SK-N-SH treated with all-trans-retinoic acid at 6 μM for 48 hours (cell line): ENCODE data around the gene TMEM54.

Source experiments
- ATAC-seq: fragments of 200-7000 bp; cut with Tn5 transposase; 3 replicates; pipeline ENCODE4 v1.9.1; 2020; ENCODE audit warnings: mild to moderate bottlenecking, moderate library complexity
- ARNTL ChIP-seq: fragments of 450-650 bp; formaldehyde crosslinking; IDR thresholded peaks from 2 replicates; pipeline ENCODE4 v1.5.0; 2020; ENCODE audit warnings: low read depth, mild to moderate bottlenecking, moderate library complexity, borderline replicate concordance
- BACH2 ChIP-seq: fragments of 250-450 bp; sonication (Bioruptor Pico); IDR thresholded peaks from 2 replicates; pipeline ENCODE4 v1.9.0; 2021; ENCODE audit warnings: mild to moderate bottlenecking, borderline replicate concordance
- CSDC2 ChIP-seq: fragments of 250-450 bp; sonication (Bioruptor Pico); IDR thresholded peaks from 2 replicates; pipeline ENCODE4 v1.5.0; 2020; ENCODE audit warnings: mild to moderate bottlenecking, moderate library complexity
- CSRNP3 ChIP-seq: fragments of 250-450 bp; sonication (Bioruptor Pico); IDR thresholded peaks from 2 replicates; pipeline ENCODE4 v1.5.1; 2021; ENCODE audit warnings: mild to moderate bottlenecking, moderate library complexity
- ESRRG ChIP-seq: fragments of 250-450 bp; sonication (Bioruptor Pico); IDR thresholded peaks from 2 replicates; pipeline ENCODE4 v1.6.1; 2021; ENCODE audit warnings: mild to moderate bottlenecking
- ISL1 ChIP-seq: fragments of 250-450 bp; sonication (Bioruptor Pico); IDR thresholded peaks from 2 replicates; pipeline ENCODE4 v2.1.2; 2022; ENCODE audit warnings: mild to moderate bottlenecking, moderate library complexity
- OSR1 ChIP-seq: fragments of 250-450 bp; sonication (Bioruptor Pico); IDR thresholded peaks from 2 replicates; pipeline ENCODE4 v1.8.0; 2022; ENCODE audit warnings: moderate library complexity, mild to moderate bottlenecking, inconsistent platforms
- RARB ChIP-seq: fragments of 250-450 bp; sonication (Bioruptor Pico); IDR thresholded peaks from 2 replicates; pipeline ENCODE4 v1.8.0; 2021; ENCODE audit warnings: mild to moderate bottlenecking, moderate library complexity
- SNAI2 ChIP-seq: fragments of 250-450 bp; sonication (Bioruptor Pico); IDR thresholded peaks from 2 replicates; pipeline ENCODE4 v1.5.0; 2020; ENCODE audit warnings: mild to moderate bottlenecking, moderate library complexity
- TOX ChIP-seq: fragments of 250-450 bp; sonication (Bioruptor Pico); IDR thresholded peaks from 2 replicates; pipeline ENCODE4 v1.8.0; 2021; ENCODE audit warnings: mild to moderate bottlenecking, moderate library complexity, borderline replicate concordance
- ZFP3 ChIP-seq: fragments of 250-450 bp; sonication (Bioruptor Pico); IDR thresholded peaks from 2 replicates; pipeline ENCODE4 v1.5.0; 2020; ENCODE audit warnings: mild to moderate bottlenecking, moderate library complexity
- ZNF565 ChIP-seq: fragments of 450-650 bp; formaldehyde crosslinking; conservative IDR thresholded peaks from 2 replicates; pipeline ENCODE4 v1.5.0; 2020; ENCODE audit warnings: low read depth, mild to moderate bottlenecking, moderate library complexity
- ZNF8 ChIP-seq: fragments of 450-650 bp; formaldehyde crosslinking; IDR thresholded peaks from 2 replicates; pipeline ENCODE4 v1.5.0; 2020; ENCODE audit warnings: mild to moderate bottlenecking, moderate library complexity
- TF ChIP-seq, protein P1 (sequence below): fragments of 250-450 bp; sonication (Bioruptor Pico); IDR thresholded peaks from 2 replicates; pipeline ENCODE4 v1.5.0; 2020; ENCODE audit warnings: mild to moderate bottlenecking, moderate library complexity
- TF ChIP-seq, protein P2 (sequence below): fragments of 250-450 bp; sonication (Bioruptor Pico); IDR thresholded peaks from 2 replicates; pipeline ENCODE4 v1.5.1; 2020; ENCODE audit warnings: low read depth, mild to moderate bottlenecking, moderate library complexity
- TF ChIP-seq, protein P3 (sequence below): fragments of 250-450 bp; sonication (Bioruptor Pico); IDR thresholded peaks from 2 replicates; pipeline ENCODE4 v1.8.0; 2020; ENCODE audit warnings: mild to moderate bottlenecking, moderate library complexity, borderline replicate concordance
- TF ChIP-seq, protein P4 (sequence below): fragments of 250-450 bp; sonication (Bioruptor Pico); IDR thresholded peaks from 2 replicates; pipeline ENCODE4 v1.8.0; 2021; ENCODE audit warnings: low read depth, mild to moderate bottlenecking, moderate library complexity, borderline replicate concordance

The TMEM54 gene

GRCh38 chr1:32897082-32898049 is 3.8 kb downstream of the TMEM54 start:
- ATAC-seq: no peak
- TF ChIP-seq CSRNP3 (CRISPR knock-in tag) (no peak), ZFP3 (CRISPR knock-in tag) (peak; percentile 81)

DNA sequence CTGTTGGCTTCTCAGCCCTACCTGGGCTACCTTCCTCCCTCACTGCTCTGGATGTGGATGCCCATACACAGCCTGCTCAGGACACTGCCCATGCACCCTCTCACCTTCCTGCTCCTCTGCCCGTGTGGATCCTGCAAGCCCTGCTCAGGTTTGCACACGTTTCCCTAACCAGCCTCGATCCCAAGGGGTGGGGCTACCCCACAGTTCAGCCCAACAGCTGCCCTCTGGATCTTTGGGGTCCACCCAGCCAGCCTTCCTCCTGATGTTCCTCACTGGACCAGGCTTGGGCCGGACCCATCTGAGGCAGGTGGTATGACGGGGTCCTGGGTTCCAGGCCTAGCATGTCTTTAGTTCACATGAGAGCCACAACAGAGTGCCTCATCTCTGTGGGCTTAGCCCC is 4.7 kb downstream of the TMEM54 start:
- no peak for ATAC-seq
- TF ChIP-seq, protein P1, sequence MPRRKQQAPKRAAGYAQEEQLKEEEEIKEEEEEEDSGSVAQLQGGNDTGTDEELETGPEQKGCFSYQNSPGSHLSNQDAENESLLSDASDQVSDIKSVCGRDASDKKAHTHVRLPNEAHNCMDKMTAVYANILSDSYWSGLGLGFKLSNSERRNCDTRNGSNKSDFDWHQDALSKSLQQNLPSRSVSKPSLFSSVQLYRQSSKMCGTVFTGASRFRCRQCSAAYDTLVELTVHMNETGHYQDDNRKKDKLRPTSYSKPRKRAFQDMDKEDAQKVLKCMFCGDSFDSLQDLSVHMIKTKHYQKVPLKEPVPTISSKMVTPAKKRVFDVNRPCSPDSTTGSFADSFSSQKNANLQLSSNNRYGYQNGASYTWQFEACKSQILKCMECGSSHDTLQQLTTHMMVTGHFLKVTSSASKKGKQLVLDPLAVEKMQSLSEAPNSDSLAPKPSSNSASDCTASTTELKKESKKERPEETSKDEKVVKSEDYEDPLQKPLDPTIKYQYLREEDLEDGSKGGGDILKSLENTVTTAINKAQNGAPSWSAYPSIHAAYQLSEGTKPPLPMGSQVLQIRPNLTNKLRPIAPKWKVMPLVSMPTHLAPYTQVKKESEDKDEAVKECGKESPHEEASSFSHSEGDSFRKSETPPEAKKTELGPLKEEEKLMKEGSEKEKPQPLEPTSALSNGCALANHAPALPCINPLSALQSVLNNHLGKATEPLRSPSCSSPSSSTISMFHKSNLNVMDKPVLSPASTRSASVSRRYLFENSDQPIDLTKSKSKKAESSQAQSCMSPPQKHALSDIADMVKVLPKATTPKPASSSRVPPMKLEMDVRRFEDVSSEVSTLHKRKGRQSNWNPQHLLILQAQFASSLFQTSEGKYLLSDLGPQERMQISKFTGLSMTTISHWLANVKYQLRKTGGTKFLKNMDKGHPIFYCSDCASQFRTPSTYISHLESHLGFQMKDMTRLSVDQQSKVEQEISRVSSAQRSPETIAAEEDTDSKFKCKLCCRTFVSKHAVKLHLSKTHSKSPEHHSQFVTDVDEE (CRISPR knock-in tag): no peak
- TF ChIP-seq RARB (CRISPR knock-in tag): no peak
- TF ChIP-seq, protein P2, sequence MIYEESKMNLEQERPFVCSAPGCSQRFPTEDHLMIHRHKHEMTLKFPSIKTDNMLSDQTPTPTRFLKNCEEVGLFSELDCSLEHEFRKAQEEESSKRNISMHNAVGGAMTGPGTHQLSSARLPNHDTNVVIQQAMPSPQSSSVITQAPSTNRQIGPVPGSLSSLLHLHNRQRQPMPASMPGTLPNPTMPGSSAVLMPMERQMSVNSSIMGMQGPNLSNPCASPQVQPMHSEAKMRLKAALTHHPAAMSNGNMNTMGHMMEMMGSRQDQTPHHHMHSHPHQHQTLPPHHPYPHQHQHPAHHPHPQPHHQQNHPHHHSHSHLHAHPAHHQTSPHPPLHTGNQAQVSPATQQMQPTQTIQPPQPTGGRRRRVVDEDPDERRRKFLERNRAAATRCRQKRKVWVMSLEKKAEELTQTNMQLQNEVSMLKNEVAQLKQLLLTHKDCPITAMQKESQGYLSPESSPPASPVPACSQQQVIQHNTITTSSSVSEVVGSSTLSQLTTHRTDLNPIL (CRISPR knock-in tag): no peak
- no peak for TF ChIP-seq BACH2 (CRISPR knock-in tag)
- TF ChIP-seq ISL1: no peak
- no peak for TF ChIP-seq ARNTL (CRISPR knock-in tag)
- TF ChIP-seq, protein P3, sequence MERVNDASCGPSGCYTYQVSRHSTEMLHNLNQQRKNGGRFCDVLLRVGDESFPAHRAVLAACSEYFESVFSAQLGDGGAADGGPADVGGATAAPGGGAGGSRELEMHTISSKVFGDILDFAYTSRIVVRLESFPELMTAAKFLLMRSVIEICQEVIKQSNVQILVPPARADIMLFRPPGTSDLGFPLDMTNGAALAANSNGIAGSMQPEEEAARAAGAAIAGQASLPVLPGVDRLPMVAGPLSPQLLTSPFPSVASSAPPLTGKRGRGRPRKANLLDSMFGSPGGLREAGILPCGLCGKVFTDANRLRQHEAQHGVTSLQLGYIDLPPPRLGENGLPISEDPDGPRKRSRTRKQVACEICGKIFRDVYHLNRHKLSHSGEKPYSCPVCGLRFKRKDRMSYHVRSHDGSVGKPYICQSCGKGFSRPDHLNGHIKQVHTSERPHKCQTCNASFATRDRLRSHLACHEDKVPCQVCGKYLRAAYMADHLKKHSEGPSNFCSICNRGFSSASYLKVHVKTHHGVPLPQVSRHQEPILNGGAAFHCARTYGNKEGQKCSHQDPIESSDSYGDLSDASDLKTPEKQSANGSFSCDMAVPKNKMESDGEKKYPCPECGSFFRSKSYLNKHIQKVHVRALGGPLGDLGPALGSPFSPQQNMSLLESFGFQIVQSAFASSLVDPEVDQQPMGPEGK (CRISPR knock-in tag): no peak
- TF ChIP-seq OSR1: no peak
- no peak for TF ChIP-seq CSRNP3 (CRISPR knock-in tag)
- TF ChIP-seq ZNF565 (CRISPR knock-in tag): no peak
- no peak for TF ChIP-seq ESRRG (CRISPR knock-in tag)
- TF ChIP-seq, protein P4, sequence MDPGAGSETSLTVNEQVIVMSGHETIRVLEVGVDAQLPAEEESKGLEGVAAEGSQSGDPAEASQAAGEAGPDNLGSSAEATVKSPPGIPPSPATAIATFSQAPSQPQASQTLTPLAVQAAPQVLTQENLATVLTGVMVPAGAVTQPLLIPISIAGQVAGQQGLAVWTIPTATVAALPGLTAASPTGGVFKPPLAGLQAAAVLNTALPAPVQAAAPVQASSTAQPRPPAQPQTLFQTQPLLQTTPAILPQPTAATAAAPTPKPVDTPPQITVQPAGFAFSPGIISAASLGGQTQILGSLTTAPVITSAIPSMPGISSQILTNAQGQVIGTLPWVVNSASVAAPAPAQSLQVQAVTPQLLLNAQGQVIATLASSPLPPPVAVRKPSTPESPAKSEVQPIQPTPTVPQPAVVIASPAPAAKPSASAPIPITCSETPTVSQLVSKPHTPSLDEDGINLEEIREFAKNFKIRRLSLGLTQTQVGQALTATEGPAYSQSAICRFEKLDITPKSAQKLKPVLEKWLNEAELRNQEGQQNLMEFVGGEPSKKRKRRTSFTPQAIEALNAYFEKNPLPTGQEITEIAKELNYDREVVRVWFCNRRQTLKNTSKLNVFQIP (CRISPR knock-in tag): no peak
- TF ChIP-seq ZNF8: no peak
- no peak for TF ChIP-seq TOX (CRISPR knock-in tag)

DNA sequence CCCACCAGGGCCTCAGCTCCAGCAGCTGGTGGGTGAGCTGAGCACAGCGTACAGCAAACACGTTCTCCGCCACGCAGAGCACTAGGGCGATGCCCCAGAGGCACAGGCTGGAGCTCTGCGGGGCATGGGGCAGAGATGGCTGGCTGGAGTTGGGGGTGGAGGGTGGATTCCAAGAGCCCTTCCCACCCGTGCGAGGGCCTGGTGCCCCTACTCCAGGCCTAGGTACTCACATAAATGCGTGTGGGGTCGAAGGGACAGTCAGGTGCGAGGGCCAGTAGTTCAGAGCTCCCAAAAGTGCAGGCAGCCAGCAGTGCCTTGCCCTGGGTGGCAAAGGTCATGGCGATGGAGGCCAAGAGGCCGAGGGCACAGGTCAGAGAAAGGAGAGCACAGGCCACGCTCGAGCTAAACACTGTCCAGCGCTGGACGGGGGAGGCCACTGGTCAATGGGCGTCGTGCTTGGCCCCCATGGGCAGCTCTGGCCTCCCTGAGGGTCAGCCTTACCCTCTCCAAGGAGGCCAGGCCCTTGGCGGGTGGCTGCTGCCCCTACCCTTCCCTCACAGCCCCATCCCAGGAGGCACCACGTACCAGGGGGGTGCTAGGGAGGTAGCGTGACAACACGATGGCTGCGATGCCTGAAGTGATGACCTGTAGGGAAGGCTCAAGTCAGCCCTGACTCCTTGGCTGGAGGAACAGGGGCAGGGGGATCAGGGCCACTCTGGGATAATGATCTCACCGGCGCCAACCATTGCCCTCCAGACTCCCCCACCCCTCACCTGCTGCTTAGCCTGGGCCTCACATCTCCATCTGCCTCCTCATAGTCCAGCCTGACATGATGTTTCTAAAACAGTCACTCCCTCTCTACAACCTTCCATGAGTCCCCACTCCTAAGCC is 5.6 kb downstream of the TMEM54 start:
- no peak for ATAC-seq
- TF ChIP-seq, protein P4 (CRISPR knock-in tag): no peak
- TF ChIP-seq OSR1 (no peak), ZNF565 (CRISPR knock-in tag) (no peak), SNAI2 (CRISPR knock-in tag) (no peak), BACH2 (CRISPR knock-in tag) (no peak), ISL1 (no peak), TOX (CRISPR knock-in tag) (no peak), RARB (CRISPR knock-in tag) (no peak), CSDC2 (CRISPR knock-in tag) (no peak)
- TF ChIP-seq, protein P1 (CRISPR knock-in tag): no peak
